GM12801 (cell line): ENCODE data around the gene CCDC142.

ENCODE experiments used
- TF ChIP-seq, protein P1 (sequence below): IDR thresholded peaks from one replicate; pipeline ENCODE4 v1.5.1; 2011; ENCODE audit warnings: control low read depth; ENCODE audit not compliant: insufficient read length; ENCODE audit errors: extremely low read depth

CCDC142 gene

DNA sequence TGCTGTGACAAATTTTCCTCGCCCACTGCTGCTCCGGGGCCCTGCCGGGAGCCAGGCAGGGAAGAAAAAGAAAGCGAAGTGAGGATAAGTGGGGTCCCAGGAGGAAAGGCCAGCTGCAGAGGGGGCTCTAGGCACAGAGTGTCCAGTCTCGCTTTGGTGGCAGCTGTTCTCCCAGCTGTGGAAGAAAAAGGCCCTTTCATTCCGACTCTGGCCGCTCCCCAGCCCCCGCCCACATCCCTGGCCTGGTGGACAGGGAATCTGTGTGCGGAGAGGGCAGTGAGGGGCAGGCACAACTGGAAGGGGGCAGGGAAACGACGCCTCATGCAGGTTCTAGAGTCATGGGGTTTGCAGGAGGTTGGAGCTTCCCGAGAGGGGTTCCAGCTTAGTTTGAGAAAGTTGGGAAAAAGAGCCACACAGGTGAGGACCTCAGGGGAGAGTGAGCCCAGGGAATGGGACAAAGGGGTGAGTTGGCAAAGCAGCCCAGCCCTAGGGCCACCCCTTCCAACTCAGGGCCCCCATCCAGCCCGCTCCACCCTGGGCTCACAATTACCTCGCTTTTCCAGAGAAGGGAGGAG is 42.9 kb downstream of the CCDC142 start:
- TF ChIP-seq, protein P1, sequence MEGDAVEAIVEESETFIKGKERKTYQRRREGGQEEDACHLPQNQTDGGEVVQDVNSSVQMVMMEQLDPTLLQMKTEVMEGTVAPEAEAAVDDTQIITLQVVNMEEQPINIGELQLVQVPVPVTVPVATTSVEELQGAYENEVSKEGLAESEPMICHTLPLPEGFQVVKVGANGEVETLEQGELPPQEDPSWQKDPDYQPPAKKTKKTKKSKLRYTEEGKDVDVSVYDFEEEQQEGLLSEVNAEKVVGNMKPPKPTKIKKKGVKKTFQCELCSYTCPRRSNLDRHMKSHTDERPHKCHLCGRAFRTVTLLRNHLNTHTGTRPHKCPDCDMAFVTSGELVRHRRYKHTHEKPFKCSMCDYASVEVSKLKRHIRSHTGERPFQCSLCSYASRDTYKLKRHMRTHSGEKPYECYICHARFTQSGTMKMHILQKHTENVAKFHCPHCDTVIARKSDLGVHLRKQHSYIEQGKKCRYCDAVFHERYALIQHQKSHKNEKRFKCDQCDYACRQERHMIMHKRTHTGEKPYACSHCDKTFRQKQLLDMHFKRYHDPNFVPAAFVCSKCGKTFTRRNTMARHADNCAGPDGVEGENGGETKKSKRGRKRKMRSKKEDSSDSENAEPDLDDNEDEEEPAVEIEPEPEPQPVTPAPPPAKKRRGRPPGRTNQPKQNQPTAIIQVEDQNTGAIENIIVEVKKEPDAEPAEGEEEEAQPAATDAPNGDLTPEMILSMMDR = no peak

DNA sequence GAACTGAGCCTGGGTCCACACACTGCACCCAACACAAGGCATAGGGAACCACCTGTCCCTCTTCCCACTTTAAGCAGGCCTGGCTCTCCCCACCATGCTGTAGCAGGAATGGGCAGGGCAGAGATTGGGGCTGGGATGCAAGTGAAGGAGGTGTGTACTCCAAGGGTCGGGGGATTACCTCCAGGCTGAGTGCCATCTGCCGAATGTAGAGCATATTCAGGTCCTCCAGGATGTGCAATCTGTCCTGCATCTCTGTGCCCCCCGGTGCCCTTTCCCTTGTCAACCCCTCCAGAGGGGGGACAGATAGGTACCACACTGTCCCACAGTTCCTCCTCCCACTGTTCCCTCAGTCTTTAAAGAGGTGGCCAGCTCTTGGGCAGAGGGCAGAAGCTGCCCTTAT is 43.4 kb downstream of the CCDC142 start:
- TF ChIP-seq, protein P1 = no peak

DNA sequence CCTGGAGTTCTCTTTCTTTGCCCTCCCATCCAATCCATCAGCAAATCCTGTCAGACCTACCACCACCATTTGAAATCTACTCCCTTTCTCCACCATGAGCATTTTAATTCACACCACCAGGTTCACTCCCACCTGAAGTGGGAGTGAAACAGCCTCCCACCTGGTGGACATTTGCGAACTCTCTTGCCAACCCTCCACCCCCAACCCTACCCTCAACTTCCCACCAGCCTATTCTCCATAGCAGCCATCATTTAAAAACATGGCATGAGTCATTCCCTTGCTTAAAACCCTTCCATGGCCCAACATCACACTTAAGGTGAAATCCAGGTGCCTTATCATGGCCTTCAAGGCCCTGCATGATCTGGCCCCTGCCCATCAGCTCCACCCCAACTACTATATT is 44.5 kb downstream of the CCDC142 start:
- TF ChIP-seq, protein P1 = no peak

DNA sequence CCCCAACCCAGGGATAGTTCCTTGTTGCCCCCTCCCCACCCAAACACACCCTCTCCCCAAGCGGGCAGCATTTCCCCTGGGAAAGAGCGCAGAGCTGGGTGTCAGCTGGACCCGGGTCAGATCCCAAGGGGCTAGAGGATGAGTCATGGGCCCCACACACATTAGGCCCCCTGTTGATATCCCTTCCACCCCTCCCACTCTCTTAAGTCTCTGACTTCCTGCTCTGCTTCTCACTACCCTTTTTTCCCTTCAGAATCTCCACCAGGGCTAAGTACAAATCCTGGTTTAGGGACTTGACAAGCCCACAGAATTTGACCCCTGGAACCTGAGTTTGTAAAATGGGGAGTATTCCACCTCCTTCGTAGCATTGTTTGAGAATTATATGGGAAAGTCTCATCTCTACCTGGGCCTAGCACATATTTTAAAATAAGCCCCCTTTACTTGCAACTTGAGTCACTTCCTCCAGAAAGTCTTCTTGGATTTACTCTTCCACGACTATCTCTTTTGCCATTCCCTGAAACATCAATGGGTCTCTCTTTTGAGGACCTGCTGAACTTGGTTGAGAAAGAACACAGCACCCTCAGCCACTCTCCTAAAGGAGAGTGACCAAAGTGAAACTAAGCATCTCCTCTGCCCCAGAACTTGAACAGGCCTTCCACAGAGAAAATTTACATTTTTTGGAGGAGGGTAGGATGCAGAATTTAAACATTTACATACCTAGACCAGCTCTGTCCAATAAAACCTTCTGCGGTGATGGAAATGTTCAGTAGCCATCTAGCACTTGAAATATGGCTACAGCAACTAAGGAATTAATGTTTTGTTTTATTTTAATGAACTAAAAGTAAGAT is 45.7 kb downstream of the CCDC142 start:
- TF ChIP-seq, protein P1 = no peak

DNA sequence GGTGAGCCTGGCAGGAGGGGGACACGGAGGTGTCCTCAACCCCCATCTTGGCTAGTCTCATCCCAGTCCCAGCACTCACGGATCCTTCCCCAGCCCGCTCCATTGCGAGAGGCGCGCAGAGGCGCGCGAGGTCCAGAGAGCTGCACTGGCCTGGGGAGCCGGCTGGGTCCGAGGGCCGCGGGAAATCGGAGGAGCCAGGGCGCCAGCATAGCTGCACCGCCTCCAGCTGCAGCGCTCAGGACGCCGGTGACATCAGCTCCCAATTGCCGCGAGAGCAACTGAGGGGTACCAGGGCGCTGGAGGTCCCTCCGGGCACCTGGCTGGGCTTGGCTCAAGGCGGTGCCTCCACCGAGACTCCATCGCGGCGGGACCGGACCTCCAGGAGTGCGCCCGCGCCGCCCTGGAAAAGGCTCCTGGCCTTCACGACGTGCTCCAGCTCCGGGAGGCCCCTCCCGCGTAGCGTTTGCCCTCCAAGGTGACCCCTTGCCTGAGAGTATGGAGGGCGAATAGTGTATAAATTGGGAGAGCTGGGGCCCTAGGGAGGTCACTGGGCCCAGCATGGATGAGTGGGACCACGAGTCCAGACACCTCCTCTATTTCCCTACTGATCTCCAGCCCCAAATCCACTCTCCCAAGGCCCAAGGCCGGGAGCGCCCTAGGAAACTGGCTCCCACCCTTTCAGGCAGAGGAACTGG is 46.5 kb downstream of the CCDC142 start:
- TF ChIP-seq, protein P1 = no peak

DNA sequence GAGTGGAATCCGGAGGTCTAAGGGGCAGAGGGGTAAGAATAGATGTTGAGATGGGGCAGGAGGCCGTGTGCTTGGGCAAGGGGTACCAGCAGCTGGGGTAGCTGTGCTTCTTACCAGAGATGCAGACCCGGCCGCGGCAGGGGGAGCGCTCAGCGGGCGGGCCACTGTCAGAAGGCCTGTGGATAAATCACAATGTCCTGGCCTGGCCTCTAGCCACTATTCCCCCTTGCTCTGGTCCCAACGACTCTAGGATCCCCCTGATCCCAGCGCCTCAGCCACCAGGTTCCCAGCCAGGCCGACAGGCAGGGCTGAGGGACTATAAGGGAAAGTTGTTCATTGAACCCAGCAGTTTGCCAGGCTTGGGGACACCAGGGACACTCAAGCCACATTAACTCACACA is 52.3 kb downstream of the CCDC142 start:
- TF ChIP-seq, protein P1 = no peak

DNA sequence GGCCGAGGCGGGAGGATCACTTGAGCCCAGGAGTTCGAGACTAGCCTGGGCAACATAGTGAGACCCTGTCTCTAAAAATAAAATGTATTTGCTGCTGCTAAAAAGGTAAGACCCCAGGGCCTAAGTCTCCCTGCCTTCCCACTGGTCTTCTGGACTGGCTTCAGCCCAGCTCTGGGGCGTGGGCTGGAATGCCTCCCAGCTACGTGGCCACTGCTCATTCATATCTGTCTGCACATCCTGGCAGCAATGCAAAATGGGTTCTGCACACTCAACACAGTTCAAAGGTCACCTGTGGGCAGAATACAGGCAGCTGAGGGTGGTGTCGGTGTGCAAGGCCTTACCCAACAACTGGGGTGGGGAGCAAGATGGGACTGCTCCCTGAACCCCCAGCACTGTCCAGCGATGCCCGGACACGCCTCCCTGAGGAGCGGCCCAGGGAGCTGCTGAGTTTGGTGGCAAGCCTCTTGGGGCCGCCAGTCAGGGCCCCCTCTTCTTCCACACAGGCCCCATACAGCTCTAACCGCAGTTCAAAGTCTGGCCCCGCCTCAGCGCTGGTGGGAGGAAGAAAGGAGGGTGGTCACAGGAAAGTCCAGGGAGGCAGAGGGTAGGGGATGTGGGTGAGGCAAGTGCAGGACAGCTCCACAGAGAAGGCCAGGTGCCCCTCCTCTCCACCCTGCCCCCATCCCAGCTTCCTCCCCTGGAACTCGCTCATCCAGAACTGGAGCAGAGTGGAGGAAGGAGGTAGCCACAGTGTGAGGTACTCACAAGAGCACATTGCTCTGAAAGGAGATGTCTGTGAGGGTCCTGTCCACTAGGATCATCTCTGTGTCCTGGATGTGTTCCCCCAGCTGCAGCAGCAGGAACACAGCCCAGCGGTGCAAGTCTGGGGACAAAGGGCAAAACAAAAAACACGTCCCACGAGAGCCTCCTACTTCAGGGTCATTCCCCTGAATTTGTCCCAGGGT is 53.0 kb downstream of the CCDC142 start:
- TF ChIP-seq, protein P1 = no peak
